ENCODE results near the gene CHD5. TPM values are rescaled to one million over a fixed set of nuclear protein-coding genes. Genes with fewer than 3 reads are reported as not detected.

The CHD5 gene
- total RNA-seq, 4 donors from 2014 or later, result 0.04 to 0.36 (median 0.13) TPM; not detected in 1

DNA sequence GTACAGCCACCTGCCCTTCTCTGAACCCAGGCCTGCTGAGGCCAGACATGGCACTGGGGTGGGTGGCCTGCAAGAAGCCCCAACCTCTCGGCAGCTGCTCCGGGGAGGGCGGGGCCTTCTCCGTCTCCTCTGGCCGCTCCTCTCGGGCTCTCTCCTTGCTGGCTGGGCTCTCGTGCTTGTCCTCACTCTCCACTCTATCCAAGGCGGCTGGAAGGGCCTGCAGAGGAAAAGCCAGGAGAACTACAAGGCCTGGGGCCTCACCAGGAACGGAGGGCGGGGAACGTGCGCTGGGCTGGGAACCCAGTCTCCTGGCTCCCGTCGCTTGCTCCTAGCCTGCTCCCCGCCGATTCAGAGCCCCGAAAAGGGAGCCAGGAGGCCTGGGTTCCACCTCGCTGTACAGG, 59.1 kb downstream of the CHD5 start:
- 96% methylated on average over 18 of the region's 18 CpGs for WGBS
- TF ChIP-seq EP300 (IDR thresholded peaks at IDR 0.05) (no peak), POLR2AphosphoS5 (IDR thresholded peaks at IDR 0.05) (no peak)
- TF ChIP-seq, protein P1, sequence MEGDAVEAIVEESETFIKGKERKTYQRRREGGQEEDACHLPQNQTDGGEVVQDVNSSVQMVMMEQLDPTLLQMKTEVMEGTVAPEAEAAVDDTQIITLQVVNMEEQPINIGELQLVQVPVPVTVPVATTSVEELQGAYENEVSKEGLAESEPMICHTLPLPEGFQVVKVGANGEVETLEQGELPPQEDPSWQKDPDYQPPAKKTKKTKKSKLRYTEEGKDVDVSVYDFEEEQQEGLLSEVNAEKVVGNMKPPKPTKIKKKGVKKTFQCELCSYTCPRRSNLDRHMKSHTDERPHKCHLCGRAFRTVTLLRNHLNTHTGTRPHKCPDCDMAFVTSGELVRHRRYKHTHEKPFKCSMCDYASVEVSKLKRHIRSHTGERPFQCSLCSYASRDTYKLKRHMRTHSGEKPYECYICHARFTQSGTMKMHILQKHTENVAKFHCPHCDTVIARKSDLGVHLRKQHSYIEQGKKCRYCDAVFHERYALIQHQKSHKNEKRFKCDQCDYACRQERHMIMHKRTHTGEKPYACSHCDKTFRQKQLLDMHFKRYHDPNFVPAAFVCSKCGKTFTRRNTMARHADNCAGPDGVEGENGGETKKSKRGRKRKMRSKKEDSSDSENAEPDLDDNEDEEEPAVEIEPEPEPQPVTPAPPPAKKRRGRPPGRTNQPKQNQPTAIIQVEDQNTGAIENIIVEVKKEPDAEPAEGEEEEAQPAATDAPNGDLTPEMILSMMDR (IDR thresholded peaks at IDR 0.05), result no peak
- Histone ChIP-seq H3K4me1 (no peaks in the 10 kb centered on the region), H3K4me3 (no peak overlapping the region), H3K27ac (no peak overlapping the region), H3K36me3 (no peaks in the 10 kb centered on the region), H3K9me3 (peaks cover 10% of the 10 kb centered on the region), H3K27me3 (peaks cover 21% of the 10 kb centered on the region)
- no peak for DNase-seq (ENCODE audit: low spot score in 2 of 2)

- no peaks in the 10 kb centered on the region for H3K27me3 ChIP-seq
- no peak for TF ChIP-seq EP300 (IDR thresholded peaks at IDR 0.05)
- no peak for TF ChIP-seq POLR2AphosphoS5 (IDR thresholded peaks at IDR 0.05)
- TF ChIP-seq POLR2A (IDR thresholded peaks at IDR 0.05), result no peak
- TF ChIP-seq, protein P1 (IDR thresholded peaks at IDR 0.05), result no peak
- no peak overlapping the region for H3K4me3 ChIP-seq
- WGBS, result 66% methylated on average over 3 of the region's 3 CpGs
- no peak for DNase-seq (ENCODE audit: low spot score in 2 of 2)
- no peaks in the 10 kb centered on the region for H3K36me3 ChIP-seq
- no peak overlapping the region for H3K27ac ChIP-seq
- H3K9me3 ChIP-seq, result peaks cover 10% of the 10 kb centered on the region
- no peaks in the 10 kb centered on the region for H3K4me1 ChIP-seq
Measured at GRCh38 chr1:6118415-6118814, 61.7 kb downstream of the CHD5 start.

DNA sequence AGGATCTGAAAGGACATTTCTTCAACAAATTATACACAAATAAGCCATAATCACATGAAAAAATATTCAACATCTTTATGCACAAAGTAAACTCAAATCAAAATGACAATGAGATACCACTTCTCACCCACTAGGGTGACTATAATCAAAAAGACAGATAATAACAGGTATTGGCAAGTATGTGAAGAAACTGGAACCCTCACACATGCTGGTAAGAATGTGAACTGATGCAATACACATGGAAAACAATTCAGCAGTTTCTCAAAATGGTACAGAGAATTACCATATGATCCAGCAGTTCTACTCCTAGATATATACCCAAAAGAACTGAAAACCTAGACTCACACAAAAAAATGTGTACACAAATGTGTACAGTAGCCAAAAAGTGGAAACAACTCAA, 62.5 kb downstream of the CHD5 start:
- DNase-seq (ENCODE audit: low spot score in 2 of 2), result no peak

GRCh38 chr1:6117064-6117463, 63.1 kb downstream of the CHD5 start:
- TF ChIP-seq, protein P1 (IDR thresholded peaks at IDR 0.05), result no peak
- TF ChIP-seq POLR2AphosphoS5 (IDR thresholded peaks at IDR 0.05) (no peak), EP300 (IDR thresholded peaks at IDR 0.05) (no peak), POLR2A (IDR thresholded peaks at IDR 0.05) (no peak)

More for the DNA sequence above, 62.5 kb downstream of the CHD5 start:
- Histone ChIP-seq H3K4me3 (no peak overlapping the region), H3K27me3 (no peaks in the 10 kb centered on the region), H3K36me3 (no peaks in the 10 kb centered on the region), H3K9me3 (peaks cover 10% of the 10 kb centered on the region), H3K27ac (no peak overlapping the region), H3K4me1 (no peaks in the 10 kb centered on the region)
- TF ChIP-seq POLR2AphosphoS5 (IDR thresholded peaks at IDR 0.05), result no peak
- TF ChIP-seq EP300 (IDR thresholded peaks at IDR 0.05), result no peak
- TF ChIP-seq, protein P1 (IDR thresholded peaks at IDR 0.05), result no peak
- no peak for TF ChIP-seq POLR2A (IDR thresholded peaks at IDR 0.05)

DNA sequence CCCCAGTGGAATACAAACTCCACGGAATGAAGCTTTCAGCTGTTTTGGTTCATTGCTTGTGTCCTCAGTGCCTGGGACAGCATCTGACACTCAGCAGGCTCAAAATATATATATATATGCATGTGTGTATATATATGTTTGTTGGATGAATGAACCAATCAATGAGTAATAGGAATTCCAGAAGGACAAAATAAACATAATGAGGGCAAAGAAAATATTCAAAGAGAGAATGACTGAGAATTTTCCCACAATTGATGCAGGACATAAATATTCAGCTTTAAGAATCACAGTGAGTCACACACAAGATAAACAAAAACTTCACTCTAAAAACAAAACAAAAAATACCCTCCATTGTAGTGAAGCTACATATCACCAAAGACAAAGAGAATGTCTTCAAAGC, 64.0 kb downstream of the CHD5 start:
- no peaks in the 10 kb centered on the region for H3K4me1 ChIP-seq
- no peak overlapping the region for H3K27ac ChIP-seq
- H3K9me3 ChIP-seq, result peaks cover 10% of the 10 kb centered on the region
- no peaks in the 10 kb centered on the region for H3K36me3 ChIP-seq
- H3K4me3 ChIP-seq, result no peak overlapping the region
- peaks cover 9% of the 10 kb centered on the region for H3K27me3 ChIP-seq
- 58% methylated on average over 1 of the region's 1 CpG for WGBS
- TF ChIP-seq EP300 (IDR thresholded peaks at IDR 0.05) (no peak), POLR2A (IDR thresholded peaks at IDR 0.05) (no peak), POLR2AphosphoS5 (IDR thresholded peaks at IDR 0.05) (no peak)
- TF ChIP-seq, protein P1 (IDR thresholded peaks at IDR 0.05), result no peak
- DNase-seq (ENCODE audit: low spot score in 2 of 2), result no peak

More at GRCh38 chr1:6117064-6117463, 63.1 kb downstream of the CHD5 start:
- H3K4me1 ChIP-seq, result no peaks in the 10 kb centered on the region
- peaks cover 3% of the 10 kb centered on the region for H3K27me3 ChIP-seq
- no peaks in the 10 kb centered on the region for H3K36me3 ChIP-seq
- no peak for DNase-seq (ENCODE audit: low spot score in 2 of 2)
- WGBS, result 63% methylated on average over 2 of the region's 2 CpGs
- H3K4me3 ChIP-seq, result no peak overlapping the region
- H3K27ac ChIP-seq, result no peak overlapping the region
- peaks cover 10% of the 10 kb centered on the region for H3K9me3 ChIP-seq
